LoVo (cell line): ENCODE measurements around the gene CCBE1.

ENCODE experiments used
- DNase-seq: peaks from one replicate; pipeline ENCODE4 v3.0.0-alpha.2; 2016; ENCODE audit warnings: low spot score

CCBE1 gene

DNA sequence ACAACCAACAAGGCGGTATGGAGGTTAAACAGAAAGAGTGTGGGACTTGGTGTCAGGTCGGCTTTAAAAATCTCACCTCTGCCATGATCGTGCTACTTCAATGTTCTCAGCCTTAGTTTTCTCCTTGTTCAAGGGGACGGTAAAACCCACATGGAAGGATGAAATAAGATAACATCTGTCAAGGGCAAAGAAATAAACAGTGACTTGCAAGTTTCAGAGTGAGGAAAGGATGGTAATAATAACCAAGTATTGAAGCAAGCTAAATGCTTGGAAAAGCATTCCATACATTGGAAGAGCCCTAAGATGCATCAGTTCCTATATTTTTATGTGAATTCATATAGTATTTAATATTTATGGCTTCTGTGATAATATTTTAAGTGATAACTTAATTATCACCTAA, 308.4 kb downstream of the CCBE1 start:
- DNase-seq, result no peak

DNA sequence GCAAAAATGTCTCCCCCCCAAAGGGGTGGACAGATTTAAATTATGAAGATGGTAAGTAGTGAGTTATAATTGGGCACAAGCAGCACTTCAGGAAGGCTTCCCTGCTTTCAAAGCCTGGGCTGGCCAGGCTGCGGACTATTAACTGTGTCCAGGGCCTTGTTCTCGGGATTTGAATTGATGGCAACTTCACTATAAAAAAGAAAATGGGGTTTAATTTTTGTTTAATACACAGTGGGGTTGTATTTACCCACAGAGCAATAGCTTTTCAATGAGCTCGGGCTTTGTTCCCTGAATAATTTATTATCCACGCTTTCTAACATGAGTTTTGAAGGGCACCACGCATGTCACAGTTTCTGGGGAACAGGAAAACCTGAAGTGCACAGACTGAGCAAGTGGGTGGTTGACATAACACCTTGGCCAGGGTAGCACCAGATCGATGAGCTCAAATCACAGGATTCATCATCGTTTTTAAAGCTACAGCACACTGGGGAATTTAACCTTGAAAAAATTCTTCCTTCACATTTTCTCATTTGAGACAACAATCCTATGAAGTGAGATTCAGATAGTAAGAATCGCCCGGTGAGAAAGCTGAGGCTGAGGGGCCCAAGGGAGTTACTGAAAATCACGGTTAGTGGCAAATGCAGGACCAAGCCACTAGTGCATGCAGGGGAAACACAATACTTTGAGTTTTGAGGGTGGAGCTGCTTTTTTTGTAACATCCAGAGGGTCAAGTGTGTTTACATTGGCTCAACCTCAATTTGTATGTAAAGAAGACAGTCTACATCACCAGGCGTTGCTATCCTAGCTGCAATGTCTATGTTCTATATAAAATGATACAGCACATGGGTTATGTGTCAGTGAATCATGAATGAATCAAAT, 309.3 kb downstream of the CCBE1 start:
- DNase-seq, result no peak

DNA sequence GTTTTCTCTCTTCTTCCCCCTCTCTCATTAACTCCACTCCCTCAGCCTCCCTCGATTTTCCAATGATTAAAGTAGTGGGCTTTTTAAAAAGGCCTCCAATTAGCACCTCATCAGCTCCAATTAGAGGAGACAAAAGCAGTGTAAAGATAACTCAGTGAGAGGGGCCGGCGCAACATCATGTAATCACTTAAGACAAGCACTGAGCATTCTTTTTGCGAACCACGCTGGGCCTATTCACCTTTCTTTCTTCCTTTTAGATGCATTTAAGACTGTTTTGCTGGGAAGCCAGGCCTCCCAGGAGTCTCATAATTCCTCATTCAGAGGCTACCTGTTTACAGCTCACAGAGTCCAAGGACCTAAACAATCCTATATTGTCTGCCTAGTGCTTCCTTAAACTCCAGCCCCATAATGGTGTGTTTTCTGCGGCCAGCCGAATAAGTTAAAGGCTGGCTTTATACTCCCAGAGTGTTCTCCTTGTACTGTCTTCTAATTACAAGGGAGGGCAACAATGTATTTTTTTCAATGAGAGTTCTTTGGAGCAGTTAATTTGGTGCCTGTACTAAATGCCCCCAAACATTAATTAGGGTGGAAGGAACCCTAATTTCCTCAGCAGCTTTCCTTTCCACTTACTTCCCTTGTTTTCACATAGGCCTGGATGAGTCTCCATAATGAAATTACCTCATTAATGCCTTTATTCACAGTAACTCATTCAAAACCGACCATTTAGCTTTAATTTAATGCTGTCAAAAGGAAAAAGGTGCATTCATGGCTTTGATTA, 310.1 kb downstream of the CCBE1 start:
- DNase-seq, result no peak

DNA sequence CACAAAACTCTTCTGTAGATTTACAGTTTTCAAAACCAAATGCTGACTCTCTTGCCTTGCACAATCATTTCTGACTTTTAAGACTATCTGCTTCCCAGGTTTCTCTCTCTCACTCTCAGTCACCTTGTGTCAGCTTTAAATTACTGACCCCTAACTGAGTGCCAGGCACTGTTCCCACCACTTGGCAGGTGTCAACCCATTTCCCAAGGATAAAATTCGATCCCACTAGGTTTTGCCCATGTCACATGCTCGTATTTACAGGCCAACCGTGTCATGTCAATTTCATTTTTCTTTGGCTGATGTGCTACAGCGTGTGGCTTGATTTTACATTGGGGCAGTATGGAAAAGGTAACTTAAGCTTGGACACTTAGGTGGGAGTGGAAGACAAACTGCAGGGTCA, 312.0 kb downstream of the CCBE1 start:
- no peak for DNase-seq

DNA sequence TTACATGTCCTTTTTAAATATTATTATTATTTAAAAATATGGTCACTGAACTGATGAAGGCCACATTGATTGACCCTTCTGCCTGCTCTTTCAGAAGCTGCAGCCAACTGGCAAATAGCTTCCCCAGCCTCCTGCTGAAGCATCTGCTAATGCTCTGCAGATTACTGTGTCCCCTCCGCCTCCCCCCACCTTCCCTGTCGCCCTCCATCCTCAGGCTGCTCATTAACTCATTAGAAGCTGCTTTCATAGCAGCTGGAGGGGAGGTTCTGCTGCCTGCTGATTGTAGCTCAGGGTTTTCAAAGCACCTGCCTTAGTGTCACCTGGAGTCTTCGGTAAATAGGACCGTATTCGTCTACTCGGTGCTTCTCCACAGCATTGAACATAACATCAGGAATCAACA, 313.4 kb downstream of the CCBE1 start:
- DNase-seq, result no peak

DNA sequence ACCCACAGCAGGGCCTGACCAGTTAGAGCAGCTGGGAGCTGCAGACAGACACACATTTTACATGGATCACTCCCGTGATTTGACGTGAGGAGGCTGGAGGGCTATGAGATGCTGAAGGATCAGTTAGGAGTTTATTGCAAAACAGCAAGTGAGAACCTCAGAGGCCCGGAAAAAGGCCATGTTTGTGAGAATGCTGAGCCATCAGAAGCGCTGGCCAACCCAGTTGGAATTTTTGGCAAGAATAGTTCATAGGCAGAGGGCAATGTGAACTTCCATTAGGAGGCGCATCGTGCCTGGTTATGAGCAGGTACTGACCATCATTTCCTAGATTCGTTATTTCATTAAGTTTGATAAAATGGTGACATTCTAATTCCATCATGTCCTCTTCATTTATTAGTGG, 314.8 kb downstream of the CCBE1 start:
- no peak for DNase-seq

DNA sequence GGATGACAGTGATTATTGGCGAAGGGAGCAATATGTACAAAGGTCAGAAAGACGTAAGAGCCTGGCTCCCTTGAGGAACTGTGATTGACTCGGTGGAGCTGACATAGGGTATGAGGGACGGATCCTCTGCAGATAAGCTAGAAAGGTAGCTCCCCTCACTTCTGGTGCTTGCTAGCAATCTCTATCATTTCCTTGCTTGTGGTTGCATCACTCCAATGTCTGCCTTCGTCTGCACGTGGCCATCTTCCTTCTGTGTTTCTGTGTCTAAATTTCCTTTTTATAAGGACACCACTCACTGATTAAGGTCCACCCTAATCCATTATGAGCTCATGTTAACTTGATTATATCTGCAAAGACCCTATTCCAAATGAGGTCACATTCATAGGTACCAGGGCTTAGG, 315.3 kb downstream of the CCBE1 start:
- DNase-seq, result no peak
